GM12878 (cell line): ENCODE results near the gene LPCAT3. TPM values are rescaled to one million over a fixed set of nuclear protein-coding genes. Genes with fewer than 3 reads are reported as not detected.

Source experiments
- ATAC-seq: fragments of 200-7000 bp; cut with Tn5 transposase; 3 replicates; pipeline ENCODE4 v1.9.1; 2020; ENCODE audit warnings: mild to moderate bottlenecking, moderate library complexity
- BruUV-seq: library from RNA; stranded (reverse); fragments of 400-500 nt; replicated peaks from 2 replicates; lab custom pipeline; 2021; lab: Mats Ljungman, UMichigan
- CTCF ChIA-PET: fragments of 300-600 bp; sonication (Branson Sonifier 250); formaldehyde crosslinking; extraction: SDS; loops from one replicate; lab custom pipeline; 2021; ENCODE audit warnings: inconsistent platforms; lab: Yijun Ruan, JAX
- POLR2A ChIA-PET: fragments of 350-600 bp; formaldehyde crosslinking; extraction: SDS; loops from one replicate; lab custom pipeline; 2021; ENCODE audit warnings: inconsistent platforms; lab: Charles Lee
- RAD21 ChIA-PET: fragments of 300-600 bp; sonication (Branson Sonifier 250); formaldehyde crosslinking; loops from one replicate; lab custom pipeline; 2023; ENCODE audit warnings: antibody characterized with exemption; ENCODE audit not compliant: unreplicated experiment; lab: Charles Lee
- SMC1A ChIA-PET: fragments of 300-600 bp; sonication (Branson Sonifier 250); formaldehyde crosslinking; loops from one replicate; lab custom pipeline; 2023; ENCODE audit not compliant: unreplicated experiment, uncharacterized antibody; lab: Charles Lee
- DNase-seq: peaks from one replicate; pipeline ENCODE4 v3.0.0-alpha.2; 2011; ENCODE audit warnings: low read depth, low spot score
- FAIRE-seq: peaks from 3 replicates; lab custom pipeline; 2011; peaks lifted over from hg19 to GRCh38; lab: Jason Lieb, UNC
- H2AFZ ChIP-seq: 2 replicates; pipeline ENCODE4 v1.6.0; 2011; ENCODE audit warnings: low read depth, low read length, control low read depth; ENCODE audit not compliant: control insufficient read depth
- H3K27ac ChIP-seq: 2 replicates; pipeline ENCODE4 v1.5.1; 2011; ENCODE audit warnings: control low read depth; ENCODE audit not compliant: control insufficient read depth, insufficient read depth
- H3K27me3 ChIP-seq, 2 experiments: replicated peaks in 1 of 2; 2 replicates each; pipeline versions ENCODE4 v1.6.0 to v1.6.1; 2011; ENCODE audit warnings: low read length in 1 of 2; ENCODE audit not compliant: control insufficient read depth in 2 of 2, insufficient read depth in 2 of 2
- H3K36me3 ChIP-seq, 2 experiments: 2 replicates each; pipeline ENCODE4 v1.5.1; 2011; ENCODE audit warnings: low read length in 1 of 2; ENCODE audit not compliant: control insufficient read depth in 2 of 2, insufficient read depth in 2 of 2
- H3K4me1 ChIP-seq: 2 replicates; pipeline ENCODE4 v1.6.1; 2011; ENCODE audit warnings: mild to moderate bottlenecking, low read length, moderate library complexity, mixed read lengths; ENCODE audit not compliant: control insufficient read depth, insufficient read depth
- H3K4me2 ChIP-seq: 2 replicates; pipeline ENCODE4 v1.6.0; 2011; ENCODE audit warnings: control low read depth; ENCODE audit not compliant: control insufficient read depth, insufficient read depth
- H3K4me3 ChIP-seq: fragments of 200-600 bp; sonication (generic); 2 replicates; pipeline ENCODE4 v1.5.1; 2016
- H3K79me2 ChIP-seq: 2 replicates; pipeline ENCODE4 v1.6.0; 2011; ENCODE audit warnings: low read length; ENCODE audit not compliant: control insufficient read depth, insufficient read depth
- H3K9ac ChIP-seq: 2 replicates; pipeline ENCODE4 v1.8.0; 2011; ENCODE audit warnings: low read length, control low read depth, mixed read lengths; ENCODE audit not compliant: control insufficient read depth, insufficient read depth
- H3K9me3 ChIP-seq: replicated peaks from 3 replicates; pipeline ENCODE4 v1.5.1; 2011; ENCODE audit warnings: mild to moderate bottlenecking, low read length; ENCODE audit not compliant: control insufficient read depth, insufficient read depth
- H4K20me1 ChIP-seq: 2 replicates; pipeline ENCODE4 v1.6.0; 2011; ENCODE audit not compliant: control insufficient read depth, insufficient read depth
- FOS ChIP-seq: IDR thresholded peaks from 3 replicates; pipeline ENCODE4 v1.6.1; 2011; ENCODE audit warnings: borderline replicate concordance; ENCODE audit not compliant: insufficient read length; ENCODE audit errors: extremely low read depth
- POLR2AphosphoS2 ChIP-seq: IDR thresholded peaks from 2 replicates; pipeline ENCODE4 v1.6.1; 2011; ENCODE audit warnings: low read depth, mild to moderate bottlenecking, low read length, improper control_type of control experiment, moderate library complexity
- RFX5 ChIP-seq: IDR thresholded peaks from 2 replicates; pipeline ENCODE4 v1.6.1; 2011; ENCODE audit warnings: low read depth, low read length, improper control_type of control experiment
- YY1 ChIP-seq: IDR thresholded peaks from 2 replicates; pipeline ENCODE4 v1.6.1; 2011; ENCODE audit warnings: low read depth, mild to moderate bottlenecking, low read length
- ZBTB11 ChIP-seq: fragments of 450-650 bp; formaldehyde crosslinking; IDR thresholded peaks from 2 replicates; pipeline ENCODE4 v1.5.0; 2022; ENCODE audit warnings: mild to moderate bottlenecking, missing genetic modification characterization
- WGBS: methylation state at CpG from one replicate; pipeline ENCODE4 v1.1.6; 2016; ENCODE audit warnings: low lambda C conversion rate; ENCODE audit not compliant: insufficient replicate concordance, insufficient coverage; ENCODE audit errors: missing lambda C conversion rate; 5-methylcytosine and 5-hydroxymethylcytosine counted together
- in situ Hi-C: fragments of 300-500 bp; cut with MboI; formaldehyde crosslinking; loops from 9 replicates; pipeline ENCODE4 v1.14.3; 2018; ENCODE audit warnings: mixed read lengths
- intact Hi-C: fragments of 100-400 bp; cut with micrococcal nuclease; formaldehyde crosslinking; loops from one replicate; pipeline ENCODE4 v1.14.2; 2022; ENCODE audit not compliant: unreplicated experiment
- polyA plus RNA-seq, 11 experiments: library from polyadenylated mRNA; depleted of rRNA in 4 of 11; unstranded in 6 of 11; stranded (reverse) in 5 of 11; fragments of >200 nt; fragmentation: Nextera tagmentation in 4 of 11; fragmentation: Illumina TruSeq in 1 of 11; extraction: Ambion mirVana in 4 of 11; extraction: Trizol in 1 of 11; gene quantifications; 1 replicate in 1 of 11; 2 replicates in 10 of 11; pipeline versions ENCODE4 v1.2.1 to v1.2.3, GENCODE V29; 2011 to 2016; ENCODE audit warnings: inconsistent platforms in 2 of 11, missing spikeins in 2 of 11, low read depth in 1 of 11
- total RNA-seq, 4 experiments: library from RNA; depleted of rRNA in 3 of 4; stranded (reverse); fragments of >200 nt in 3 of 4; fragmentation: Illumina TruSeq in 1 of 4; extraction: Trizol in 1 of 4; gene quantifications; 2 replicates each; pipeline versions ENCODE4 v1.2.1 to v1.2.3, GENCODE V29; 2013 to 2021
- TF ChIP-seq, protein P1 (sequence below), 3 experiments: IDR thresholded peaks in 2 of 3; conservative IDR thresholded peaks in 1 of 3; 2 replicates each; pipeline ENCODE4 v1.5.1; 2011; ENCODE audit warnings: low read depth in 3 of 3, low read length in 3 of 3, mild to moderate bottlenecking in 3 of 3, control low read depth in 2 of 3, moderate library complexity in 2 of 3, inconsistent platforms in 1 of 3, mixed read lengths in 1 of 3; ENCODE audit not compliant: control insufficient read depth in 2 of 3, insufficient read depth in 1 of 3; ENCODE audit errors: extremely low read depth in 1 of 3
- TF ChIP-seq, protein P2 (sequence below): fragments of 450-650 bp; IDR thresholded peaks from 2 replicates; pipeline ENCODE4 v1.6.1; 2017; ENCODE audit warnings: mild to moderate bottlenecking

Gene LPCAT3
- total and polyA plus RNA-seq, 10 of the 15 experiments (the other 5 are each of a cell fraction or from before 2014, with no cell fraction given), result 2.6 to 48.3 (median 23.0) TPM

DNA sequence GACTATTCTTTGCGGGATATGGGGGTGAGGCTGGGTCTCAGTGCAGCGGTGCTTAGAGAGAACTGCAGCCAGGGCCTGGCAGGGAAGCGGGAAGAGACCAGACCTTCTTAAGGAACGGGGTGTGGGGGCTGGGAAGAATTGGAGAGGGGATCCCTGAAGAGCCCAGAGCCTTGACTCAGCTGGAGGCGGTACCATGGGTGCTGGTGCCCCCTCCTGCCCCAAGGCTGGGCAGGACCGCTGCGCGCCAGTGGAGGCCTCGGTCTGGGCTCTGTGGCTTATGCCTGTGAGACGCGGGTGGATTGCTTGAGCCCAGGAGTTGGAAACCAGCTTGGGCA lies 76.0 kb downstream of the LPCAT3 start:
- ChIA-PET CTCF (interaction anchor here (11.6 kb wide), 1 partner anchor 18 kb away, joined by 645 read pairs; no protein-coding TSS in a partner anchor), SMC1A (interaction anchor here (11.6 kb wide), 1 partner anchor 18 kb away, joined by 395 read pairs; no protein-coding TSS in a partner anchor), POLR2A (interaction anchor here (3.8 to 17.8 kb wide), 2 partner anchors 18 kb away, joined by 19 to 524 read pairs; no protein-coding TSS in a partner anchor), RAD21 (interaction anchor here (2.8 to 5.6 kb wide), 2 partner anchors 17 to 74 kb away, joined by 20 to 45 read pairs; partner anchors contain the start of gene TPI1)
- no TSS peak for BruUV-seq
- Histone ChIP-seq H4K20me1 (no peaks in the 10 kb centered on the region), H3K9me3 (no peaks in the 10 kb centered on the region), H3K79me2 (peaks cover 26% of the 10 kb centered on the region), H2AFZ (no peak overlapping the region), H3K4me3 (no peak overlapping the region), H3K27ac (no peak overlapping the region), H3K4me2 (no peak overlapping the region), H3K4me1 (peaks cover 20% of the 10 kb centered on the region), H3K36me3 (peaks cover 2 to 3% of the 10 kb centered on the region in 2 experiments; a peak in 1 of 4 replicates), H3K9ac (no peak overlapping the region), H3K27me3 (no peaks in the 10 kb centered on the region)
- 96% methylated on average over 11 of the region's 11 CpGs for WGBS
- TF ChIP-seq FOS (no peak), POLR2AphosphoS2 (no peak), ZBTB11 (CRISPR knock-in tag) (no peak), RFX5 (no peak), YY1 (no peak)
- TF ChIP-seq, protein P1, sequence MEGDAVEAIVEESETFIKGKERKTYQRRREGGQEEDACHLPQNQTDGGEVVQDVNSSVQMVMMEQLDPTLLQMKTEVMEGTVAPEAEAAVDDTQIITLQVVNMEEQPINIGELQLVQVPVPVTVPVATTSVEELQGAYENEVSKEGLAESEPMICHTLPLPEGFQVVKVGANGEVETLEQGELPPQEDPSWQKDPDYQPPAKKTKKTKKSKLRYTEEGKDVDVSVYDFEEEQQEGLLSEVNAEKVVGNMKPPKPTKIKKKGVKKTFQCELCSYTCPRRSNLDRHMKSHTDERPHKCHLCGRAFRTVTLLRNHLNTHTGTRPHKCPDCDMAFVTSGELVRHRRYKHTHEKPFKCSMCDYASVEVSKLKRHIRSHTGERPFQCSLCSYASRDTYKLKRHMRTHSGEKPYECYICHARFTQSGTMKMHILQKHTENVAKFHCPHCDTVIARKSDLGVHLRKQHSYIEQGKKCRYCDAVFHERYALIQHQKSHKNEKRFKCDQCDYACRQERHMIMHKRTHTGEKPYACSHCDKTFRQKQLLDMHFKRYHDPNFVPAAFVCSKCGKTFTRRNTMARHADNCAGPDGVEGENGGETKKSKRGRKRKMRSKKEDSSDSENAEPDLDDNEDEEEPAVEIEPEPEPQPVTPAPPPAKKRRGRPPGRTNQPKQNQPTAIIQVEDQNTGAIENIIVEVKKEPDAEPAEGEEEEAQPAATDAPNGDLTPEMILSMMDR (IDR thresholded peaks at IDR 0.05 in 2 of 3, conservative IDR thresholded peaks at IDR 0.05 in 1 of 3; ENCODE audit: control insufficient read depth in 2 of 3, extremely low read depth in 1 of 3, insufficient read depth in 1 of 3, low read depth in 3 of 3, low read length in 3 of 3), result no peak
- TF ChIP-seq, protein P2, sequence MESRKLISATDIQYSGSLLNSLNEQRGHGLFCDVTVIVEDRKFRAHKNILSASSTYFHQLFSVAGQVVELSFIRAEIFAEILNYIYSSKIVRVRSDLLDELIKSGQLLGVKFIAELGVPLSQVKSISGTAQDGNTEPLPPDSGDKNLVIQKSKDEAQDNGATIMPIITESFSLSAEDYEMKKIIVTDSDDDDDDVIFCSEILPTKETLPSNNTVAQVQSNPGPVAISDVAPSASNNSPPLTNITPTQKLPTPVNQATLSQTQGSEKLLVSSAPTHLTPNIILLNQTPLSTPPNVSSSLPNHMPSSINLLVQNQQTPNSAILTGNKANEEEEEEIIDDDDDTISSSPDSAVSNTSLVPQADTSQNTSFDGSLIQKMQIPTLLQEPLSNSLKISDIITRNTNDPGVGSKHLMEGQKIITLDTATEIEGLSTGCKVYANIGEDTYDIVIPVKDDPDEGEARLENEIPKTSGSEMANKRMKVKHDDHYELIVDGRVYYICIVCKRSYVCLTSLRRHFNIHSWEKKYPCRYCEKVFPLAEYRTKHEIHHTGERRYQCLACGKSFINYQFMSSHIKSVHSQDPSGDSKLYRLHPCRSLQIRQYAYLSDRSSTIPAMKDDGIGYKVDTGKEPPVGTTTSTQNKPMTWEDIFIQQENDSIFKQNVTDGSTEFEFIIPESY, result peak; percentile 51; the same call in 1 of the 2 replicates
- in situ Hi-C loops (no loop called here), intact Hi-C loops (no loop called here)
- FAIRE-seq, result no peak
- DNase-seq, result no peak
- ATAC-seq, result no peak
